HG02623 (cell line): ENCODE data around the gene TCEA3.

Source experiments
- ATAC-seq: cut with Tn5 transposase; IDR thresholded peaks from one replicate; pipeline ENCODE4 v1.9.1; 2021; ENCODE audit warnings: moderate library complexity; ENCODE audit not compliant: unreplicated experiment

TCEA3 gene

DNA sequence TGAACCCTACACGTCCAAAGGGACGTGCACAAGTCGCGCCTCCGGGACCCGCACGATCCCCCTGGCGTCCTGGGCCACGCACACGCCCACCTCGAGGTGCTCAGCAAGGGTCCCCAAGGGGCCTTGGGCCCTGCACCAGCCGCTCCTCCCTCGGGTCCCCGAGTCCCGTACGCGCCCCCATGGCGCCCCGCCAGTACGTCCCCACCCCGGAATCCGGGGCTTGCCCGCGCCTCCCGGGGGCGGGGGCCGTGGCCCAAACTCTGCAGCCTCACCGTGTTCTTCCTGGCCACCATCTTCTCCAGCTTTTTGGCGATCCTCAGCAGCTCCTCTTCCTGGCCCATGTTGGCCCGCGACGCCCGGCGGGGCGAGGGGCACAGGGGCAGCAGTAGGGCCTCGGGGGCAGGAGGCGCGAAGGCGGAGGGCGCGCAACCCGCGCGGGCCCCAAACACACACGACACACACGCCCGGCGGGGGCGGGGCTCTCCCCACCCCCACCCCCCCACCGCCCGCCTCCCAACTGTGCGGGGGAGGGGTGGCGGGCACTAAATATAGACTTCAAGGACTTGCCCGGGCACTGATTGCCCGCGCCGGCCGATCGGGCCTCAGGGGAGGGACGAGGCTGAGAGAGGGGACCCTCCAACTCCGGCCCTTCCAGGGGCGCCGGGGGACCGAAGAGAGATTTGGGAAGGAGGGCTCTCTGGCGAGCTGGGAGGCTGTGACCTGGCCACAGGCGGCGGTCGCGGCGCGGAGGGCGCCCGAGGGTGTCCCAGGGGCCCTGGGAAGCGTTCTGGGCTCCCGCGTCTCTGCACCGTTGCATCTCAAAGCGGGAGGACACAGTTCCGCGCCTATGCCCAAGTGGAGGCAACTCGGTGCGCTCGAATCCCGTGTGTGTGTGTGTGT lies at the start of gene TCEA3:
TSS of gene TCEA3 (minus strand) at position 456 of the 900 bp plus-strand sequence. CDS start at position 341, 115 bp downstream.
- no peak for ATAC-seq

DNA sequence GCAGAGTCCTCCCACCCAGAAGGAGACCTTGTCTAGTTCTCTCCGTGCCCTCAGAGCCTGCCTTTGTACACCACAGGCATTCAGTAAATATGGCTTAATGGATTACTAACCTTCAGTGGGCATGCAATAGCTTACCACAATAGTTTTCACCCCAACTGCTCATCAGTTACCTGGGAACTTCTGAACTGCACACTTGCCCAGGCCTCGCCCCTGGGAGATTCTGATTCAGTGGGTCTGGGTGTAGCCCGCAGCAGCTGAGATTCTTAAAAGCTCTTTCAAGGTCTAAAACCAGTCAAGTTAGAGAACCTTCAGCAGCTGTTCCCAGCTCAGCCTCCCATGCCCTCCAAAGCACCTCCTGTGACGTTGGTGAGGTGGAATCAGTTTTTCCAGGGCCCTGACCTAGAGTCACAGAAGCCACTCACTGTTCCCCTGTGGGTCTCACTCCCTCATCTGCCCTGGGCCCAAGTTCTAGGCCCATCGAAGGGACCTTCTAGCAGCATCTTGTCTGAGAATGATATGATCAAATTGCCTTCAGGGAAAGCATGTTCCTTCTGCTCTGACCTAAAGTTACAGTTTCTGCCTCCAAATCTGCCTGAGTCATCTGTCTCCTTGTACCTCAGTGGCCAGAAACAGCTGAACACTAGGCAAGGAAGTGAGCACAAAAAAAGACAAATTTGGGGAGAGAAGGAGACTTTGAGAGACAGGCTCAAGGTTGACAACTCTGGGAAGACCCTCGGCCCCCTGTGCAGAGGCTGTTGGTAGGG lies 48.7 kb upstream of the TCEA3 start:
- ATAC-seq: no peak

DNA sequence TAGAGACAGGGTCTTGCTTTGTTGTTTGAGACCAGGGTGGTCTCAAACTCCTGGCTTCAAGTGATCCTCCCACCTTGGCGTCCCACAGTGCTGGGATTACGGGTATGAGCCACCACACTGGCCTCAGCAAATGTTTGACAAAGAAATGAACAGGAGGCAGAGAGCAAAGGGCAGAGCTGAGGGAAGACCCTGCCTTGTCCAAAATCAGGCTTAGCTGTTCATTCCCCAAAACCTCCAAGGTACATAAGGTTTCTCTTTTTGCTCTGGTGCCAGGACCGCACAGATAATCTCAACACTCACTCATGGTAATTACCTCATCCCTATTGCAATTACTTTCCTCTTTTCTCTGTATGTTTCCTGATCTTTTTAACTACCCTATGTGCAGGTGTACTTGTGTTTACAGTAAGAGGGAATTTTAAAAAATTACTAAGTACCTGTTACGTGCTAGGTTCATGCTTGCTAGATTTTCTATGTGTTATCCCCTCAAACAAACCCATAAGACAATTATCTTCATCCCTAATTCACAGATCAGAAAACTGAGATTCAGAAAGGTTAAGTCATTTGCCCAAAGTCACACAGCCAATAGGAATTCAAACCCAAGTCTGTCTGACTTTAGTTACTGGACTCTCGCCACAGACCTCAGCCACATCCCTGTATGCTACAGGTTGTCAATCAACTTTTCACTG lies 47.9 kb upstream of the TCEA3 start:
- ATAC-seq: no peak

DNA sequence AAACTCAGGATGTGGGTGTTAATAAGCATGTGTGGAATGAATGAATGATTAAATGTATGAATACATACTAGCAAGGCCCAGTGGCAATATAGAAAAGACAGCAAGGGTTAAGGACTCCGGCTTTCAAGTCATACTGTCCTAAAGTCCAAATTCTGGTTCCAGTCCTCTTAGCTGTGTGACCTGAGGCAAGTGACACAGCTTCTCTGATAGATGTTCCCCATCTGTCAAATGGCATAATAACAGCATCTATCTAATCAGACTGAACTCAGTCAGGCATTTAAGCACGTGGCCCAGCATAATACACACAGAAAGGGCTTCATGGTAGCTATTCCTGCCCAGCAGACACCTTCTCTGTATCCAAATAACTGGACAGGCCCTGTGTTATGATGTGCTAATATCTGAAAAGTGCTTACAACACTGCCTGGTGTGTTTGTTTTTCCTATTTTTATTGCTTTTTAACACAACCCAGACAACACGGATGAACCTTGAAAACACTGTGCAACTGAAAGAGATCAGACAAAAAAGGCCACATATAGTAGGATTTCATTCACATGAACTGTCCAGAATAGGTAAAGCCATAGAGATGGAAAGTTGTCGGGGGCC lies 47.0 kb upstream of the TCEA3 start:
- ATAC-seq: no peak

DNA sequence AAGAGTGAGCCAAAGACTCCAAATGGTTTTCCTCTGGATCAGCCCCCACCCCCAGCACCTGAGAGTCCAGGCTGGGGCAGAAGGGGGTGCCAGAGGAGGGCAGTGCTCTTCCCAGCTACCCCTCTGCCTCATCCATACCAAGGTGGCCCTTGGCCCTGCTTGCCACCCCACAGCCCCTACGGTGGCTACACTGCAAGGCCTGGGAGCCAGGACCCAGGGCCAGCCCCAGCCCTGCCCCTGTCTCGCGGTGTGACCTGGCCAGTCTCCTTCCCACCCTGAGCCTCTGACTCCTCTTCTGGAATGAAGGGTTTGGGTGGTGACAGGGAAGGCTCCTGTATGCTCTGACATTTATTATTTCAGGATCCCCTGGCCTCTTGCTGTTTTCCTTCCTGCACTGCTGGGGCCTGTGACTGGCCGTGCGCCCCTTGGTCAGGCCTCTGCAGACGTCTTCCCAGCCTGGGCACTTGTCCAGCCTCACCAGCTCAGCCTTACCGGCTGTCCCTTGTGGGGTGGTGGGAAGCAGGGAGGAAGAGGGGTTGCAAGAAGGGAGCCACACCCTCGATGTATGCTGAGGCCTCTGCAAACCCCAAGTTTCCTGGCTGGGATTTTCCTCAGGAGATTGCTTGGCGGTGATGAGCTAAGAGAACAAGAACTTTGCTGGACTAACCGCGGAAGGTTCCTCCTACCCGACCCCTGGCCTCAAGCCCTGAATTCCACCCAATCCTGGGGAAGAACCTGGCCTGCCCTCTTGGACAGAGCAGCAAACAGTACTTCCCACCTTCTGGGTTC lies 45.9 kb upstream of the TCEA3 start:
- ATAC-seq: no peak

DNA sequence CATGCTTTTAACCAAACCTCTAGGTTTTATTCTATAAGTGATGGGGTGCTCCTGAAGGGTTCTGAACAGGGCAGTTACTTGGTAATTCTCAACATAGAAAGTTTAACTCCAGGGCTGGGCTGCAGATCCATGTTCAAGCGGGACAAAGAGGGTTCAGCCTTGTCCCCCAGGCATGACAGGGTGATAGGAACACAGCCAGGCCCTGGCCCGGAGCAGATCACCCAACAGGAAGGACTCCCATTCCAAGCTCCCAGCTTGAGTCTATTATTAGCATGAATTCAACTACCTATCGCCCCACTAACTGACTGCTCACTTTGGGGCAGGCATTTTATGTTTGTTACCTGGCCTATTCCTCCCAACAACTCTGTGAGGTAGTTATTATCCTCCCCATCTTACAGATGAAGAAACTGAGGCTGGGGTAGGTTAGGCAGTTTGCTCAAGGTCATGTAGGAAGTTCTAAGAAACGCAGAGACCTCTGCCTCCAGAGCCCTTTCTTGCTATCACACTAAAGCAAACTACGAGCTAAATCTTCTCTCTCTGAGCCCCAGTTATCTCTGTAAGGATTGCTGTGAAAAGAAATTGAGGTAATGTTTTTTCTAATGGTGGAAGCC lies 44.9 kb upstream of the TCEA3 start:
- no peak for ATAC-seq

DNA sequence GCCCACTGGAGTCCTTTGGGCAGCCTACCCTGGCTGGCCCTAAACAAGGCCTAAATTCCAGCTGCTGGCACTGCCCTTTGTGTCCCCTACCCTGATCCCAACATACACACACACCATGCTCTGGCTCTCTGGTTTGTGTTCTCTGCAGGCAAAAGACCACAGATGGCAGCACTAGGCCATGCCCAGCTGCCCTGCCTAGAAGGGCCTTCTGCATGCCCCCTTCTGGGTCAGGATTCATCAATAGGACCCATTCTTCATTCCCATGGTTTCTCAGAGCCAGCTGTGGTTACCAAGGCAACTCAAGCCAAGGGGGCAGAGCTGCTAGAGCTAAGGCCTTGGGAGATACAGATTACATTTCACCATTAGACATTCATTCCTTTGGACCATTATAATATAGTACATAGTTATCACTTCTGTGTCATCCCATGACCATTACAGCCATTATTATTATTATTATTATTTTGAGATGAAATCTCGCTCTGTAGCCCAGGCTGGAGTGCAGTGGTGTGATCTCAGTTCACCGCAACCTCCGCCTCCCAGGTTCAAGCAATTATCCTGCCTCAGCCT lies 42.0 kb upstream of the TCEA3 start:
- ATAC-seq: no peak

DNA sequence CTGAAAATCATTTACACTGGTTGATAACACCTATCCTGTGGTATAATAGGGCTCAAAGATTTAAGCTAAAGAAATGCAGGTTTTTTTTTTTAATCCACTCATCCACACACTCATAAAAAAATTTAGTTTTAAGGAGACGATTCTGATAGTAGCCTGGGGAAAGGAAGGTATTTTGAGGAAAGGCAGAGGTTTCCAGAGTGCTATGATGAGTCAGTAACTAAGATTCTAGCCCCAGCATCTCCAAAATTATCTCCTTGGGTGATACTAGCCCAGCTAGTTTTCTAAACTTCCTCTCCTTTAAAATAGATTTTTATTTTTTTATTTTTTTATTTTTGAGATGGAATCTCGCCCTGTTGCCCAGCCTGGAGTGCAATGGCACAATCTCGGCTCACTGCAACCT lies 38.7 kb upstream of the TCEA3 start:
- ATAC-seq: no peak

DNA sequence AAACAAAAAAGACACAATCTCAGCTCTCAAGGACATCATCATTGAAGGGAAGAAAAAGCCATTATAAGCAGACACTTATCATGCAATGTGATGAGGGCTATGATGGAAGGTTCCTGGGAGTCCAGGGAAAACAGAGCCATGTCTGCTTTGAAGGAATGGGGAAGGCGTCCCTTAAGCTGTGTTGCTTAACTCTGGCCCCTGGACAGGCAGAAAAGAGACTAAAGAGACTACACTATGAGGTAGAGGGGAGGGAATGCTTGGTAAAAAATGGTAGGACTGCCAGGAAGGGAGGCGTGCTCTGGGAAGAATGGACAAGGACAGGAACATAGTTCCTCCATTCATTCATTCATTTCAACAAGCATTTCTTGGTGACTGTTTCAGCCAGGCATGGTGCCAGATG lies 38.2 kb upstream of the TCEA3 start:
- no peak for ATAC-seq

DNA sequence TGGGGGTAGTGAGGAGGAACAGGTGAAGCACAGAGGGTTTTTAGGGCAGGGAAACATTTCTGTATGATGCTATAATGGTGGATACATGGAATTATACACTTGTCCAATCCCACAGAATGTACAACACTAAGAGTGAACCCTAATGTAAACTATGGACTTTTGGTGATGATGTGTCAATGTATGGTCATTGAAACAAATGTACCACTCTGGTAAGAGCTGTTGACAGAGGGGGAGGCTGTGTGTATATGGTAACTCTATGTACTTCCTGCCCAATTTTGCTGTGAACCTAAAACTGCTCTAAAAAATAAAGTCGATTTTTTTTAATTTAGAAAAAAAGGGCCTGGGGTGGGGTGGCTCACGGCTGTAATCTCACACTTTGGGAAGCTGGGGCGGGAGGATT lies 36.5 kb upstream of the TCEA3 start:
- no peak for ATAC-seq

DNA sequence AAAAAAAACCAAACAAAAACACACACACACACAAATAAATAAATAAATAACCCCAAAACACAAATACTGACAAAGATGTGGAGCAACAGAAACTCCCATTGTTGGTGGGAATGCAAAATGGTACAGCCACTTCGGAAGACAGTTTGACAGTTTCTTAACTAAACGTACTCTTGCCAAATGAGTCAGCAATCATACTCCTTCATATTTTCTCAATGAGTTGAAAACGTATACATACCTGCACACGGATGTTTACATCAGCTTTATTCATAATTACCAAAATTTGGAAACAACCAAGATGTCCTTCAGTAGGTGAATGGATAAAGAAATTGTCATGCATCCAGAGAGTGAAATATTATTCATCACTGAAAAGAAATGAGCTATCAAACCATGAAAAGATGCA lies 36.0 kb upstream of the TCEA3 start:
- ATAC-seq: no peak

DNA sequence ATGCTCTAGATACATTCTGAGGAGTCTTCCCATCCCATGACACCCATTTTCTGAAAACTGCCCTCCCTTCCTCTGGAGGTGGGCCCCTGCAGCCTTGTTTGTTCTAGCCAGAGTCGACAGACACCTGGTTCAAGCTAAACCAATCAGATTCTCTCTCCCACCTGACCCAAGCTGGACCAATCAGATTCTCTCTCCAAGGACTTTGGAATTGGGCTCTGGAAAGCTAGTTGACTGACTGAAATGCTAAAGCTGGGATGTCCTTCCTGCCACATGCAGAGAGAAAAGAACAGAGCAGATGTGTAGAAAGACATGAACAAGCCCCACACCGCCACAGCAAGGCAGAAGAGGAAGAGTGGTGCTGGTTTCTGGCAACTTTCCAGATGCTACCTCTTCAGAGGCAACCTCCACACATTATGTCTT lies 34.8 kb upstream of the TCEA3 start:
- no peak for ATAC-seq

DNA sequence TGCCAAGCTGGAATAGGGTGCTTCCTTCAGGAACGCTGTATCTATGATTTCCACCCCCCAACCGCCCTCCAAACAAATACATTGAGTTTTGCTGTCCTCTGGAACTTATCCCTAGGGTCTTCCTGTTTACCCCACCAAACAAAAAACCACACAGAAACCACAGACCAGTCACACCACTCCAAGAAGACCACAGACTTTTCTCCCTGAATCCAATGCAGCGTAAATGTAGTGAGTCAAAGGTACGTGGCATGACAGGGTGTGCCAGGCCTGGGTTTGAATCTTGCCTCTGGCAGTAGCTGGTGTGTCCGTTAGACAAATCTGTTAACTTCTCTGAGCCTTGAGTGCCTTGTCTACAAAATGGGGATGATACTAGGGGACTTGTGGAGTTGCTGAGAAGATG lies 31.7 kb upstream of the TCEA3 start:
- ATAC-seq: no peak

DNA sequence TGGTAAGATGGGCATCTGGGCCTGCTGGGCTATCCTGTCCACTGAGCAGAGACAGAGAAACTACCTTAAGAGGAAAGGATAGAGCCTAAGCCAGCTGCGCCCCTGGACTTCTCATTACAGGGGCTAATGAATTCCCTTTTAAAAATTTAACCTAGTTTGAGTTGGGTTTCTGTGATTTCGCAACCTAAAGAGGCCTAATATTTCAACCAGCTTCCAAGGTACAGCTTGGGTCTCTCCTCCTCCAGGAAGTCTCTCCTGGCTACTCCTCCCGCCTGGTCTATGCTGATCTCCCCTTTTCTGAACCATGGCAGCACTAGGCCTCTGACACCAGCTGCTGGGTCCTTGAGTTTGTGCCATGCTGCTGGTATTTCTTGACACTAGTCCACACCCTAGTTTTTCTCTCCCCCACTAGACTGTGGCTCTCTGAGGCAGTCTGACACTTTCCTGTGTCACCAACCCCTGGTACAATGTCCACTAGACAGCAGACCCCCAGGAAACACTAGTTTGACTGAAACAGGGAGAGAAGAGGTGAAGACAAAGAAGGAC lies 29.0 kb upstream of the TCEA3 start:
- ATAC-seq: no peak

DNA sequence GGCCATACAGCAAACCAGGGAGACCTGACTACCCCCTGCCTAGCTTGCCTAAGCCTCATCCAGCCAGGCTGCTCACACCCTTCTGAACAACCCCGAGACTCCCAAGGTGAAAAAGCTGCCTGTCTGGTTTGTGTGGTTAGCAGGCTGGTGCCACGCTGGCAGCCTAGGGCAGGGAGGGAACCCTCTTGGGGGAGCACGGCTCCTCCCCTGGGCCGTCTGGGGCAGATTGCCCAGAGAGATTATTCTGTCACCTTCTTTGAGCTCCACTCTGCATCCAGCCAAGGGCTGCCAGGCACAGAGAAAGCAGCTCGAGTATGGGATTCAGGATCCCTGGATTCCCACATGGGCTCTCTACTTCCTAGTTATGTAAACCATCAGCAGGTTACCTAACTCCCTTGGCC lies 27.5 kb upstream of the TCEA3 start:
- no peak for ATAC-seq

DNA sequence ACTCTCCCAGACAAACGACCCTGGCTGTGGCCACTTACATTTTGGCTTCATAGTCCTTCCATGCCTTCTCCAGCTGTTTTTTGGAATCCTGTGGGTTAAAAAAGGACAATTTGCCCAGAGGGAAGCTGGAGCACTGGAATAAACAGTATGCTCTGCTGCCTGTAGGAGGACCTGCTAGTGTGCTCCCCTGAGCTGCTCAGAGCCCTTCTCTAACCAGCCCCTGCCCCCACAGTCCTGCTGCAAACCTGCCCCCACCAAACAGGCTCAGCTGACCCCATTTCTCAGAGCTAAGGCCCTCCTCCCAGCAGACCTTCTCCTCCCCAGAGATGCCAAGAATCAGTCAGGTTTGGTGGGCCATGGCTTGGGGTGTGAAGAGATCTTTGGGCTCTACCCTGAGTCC lies 26.9 kb upstream of the TCEA3 start:
- ATAC-seq: no peak

DNA sequence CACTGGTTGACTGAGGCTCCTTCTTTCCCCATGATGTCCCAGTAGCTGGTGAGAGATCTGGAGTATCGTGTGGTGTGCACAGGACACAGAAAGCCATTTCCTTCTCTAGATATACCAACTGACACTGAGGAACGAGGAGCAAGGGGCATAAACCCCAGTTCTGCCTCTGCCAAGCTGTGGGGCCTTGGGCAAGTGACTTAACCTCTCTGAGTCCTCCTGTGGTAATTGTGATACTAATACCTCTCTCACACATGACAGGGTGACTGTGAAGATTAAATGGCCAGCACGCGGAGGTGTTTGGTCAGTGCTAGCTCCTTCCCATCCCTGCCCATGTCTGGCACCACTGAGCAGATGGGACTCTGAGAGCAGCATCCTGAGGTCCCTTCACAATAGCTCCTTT lies 26.3 kb upstream of the TCEA3 start:
- no peak for ATAC-seq

DNA sequence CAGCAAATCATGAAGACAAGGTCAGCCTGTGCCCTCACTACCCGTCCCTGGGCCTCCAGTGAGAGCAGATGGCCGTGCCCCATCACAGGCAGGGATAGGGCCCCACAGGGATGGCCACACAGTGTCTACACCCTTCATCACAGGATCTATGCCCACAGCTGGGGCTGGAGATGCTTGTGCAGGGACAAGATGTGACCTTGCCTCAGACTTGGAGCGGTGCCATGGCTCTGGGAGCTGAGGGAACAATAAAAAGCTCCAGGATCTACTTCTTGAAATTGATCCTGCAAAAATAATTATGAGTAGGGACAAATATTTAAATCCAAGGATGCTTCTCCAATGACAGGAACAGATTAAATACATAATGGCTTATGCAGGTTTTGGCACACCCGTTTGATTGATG lies 25.4 kb upstream of the TCEA3 start:
- ATAC-seq: no peak

DNA sequence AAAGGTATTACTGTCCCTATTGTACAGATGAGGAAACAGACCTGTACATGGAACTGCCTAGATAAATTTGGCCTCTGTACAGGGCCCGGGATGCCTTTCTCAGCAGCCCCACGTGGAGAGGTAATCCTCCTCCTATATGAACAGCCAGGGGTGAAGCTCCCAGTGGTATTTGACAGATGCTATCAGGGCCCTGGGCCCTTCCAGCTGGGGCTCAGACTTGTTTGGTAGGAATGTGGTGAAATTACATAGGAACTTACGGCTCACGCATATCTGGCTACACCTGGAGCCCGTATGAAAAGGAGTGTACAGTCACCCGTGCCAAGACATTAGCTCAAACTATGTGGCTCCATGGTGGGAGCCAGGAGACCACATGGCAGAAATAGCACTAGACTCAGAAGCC lies 24.8 kb upstream of the TCEA3 start:
- no peak for ATAC-seq
